ENCODE results near the gene INTS4.

- TF ChIP-seq CTCF (IDR thresholded peaks at IDR 0.05; ENCODE audit: low read length): no peak
- TF ChIP-seq EZH2 (IDR thresholded peaks at IDR 0.05; ENCODE audit: borderline replicate concordance, low read length): no peak
These were observed 165.5 kb downstream of the INTS4 start for GRCh38 chr11:77828926-77829325.
